ENCODE results near the gene WDFY1.

WDFY1 gene

GRCh38 chr2:223944703-223945531 lies at the start of gene WDFY1:
TSS of gene WDFY1 (minus strand) at chr2:223945335. CDS start at chr2:223945284, 51 bp downstream.
- peak; percentile 83 for DNase-seq

- no peak for DNase-seq
Measured at GRCh38 chr2:223994562-223995162, 49.5 kb upstream of the WDFY1 start.

- DNase-seq = peak; percentile 52
Measured at GRCh38 chr2:223993634-223994232, 48.6 kb upstream of the WDFY1 start.

GRCh38 chr2:223991611-223992010 lies 46.5 kb upstream of the WDFY1 start:
- no peak for DNase-seq

- no peak for DNase-seq
Measured at GRCh38 chr2:223989856-223990232, 44.7 kb upstream of the WDFY1 start.

- no peak for DNase-seq
Measured at GRCh38 chr2:223989206-223989855, 44.2 kb upstream of the WDFY1 start.

- no peak for DNase-seq
Measured at GRCh38 chr2:223981241-223981640, 36.1 kb upstream of the WDFY1 start.

- DNase-seq = no peak
Measured at GRCh38 chr2:223980803-223981202, 35.7 kb upstream of the WDFY1 start.

- no peak for DNase-seq
Measured at GRCh38 chr2:223980397-223980735, 35.2 kb upstream of the WDFY1 start.

GRCh38 chr2:223979730-223980396 lies 34.7 kb upstream of the WDFY1 start:
- no peak for DNase-seq

- DNase-seq = no peak
Measured at GRCh38 chr2:223978451-223978850, 33.3 kb upstream of the WDFY1 start.

- no peak for DNase-seq
Measured at GRCh38 chr2:223976635-223977226, 31.6 kb upstream of the WDFY1 start.

GRCh38 chr2:223973606-223974005 lies 28.5 kb upstream of the WDFY1 start:
- DNase-seq = no peak

GRCh38 chr2:223972656-223973102 lies 27.5 kb upstream of the WDFY1 start:
- DNase-seq = no peak

GRCh38 chr2:223971731-223972130 lies 26.6 kb upstream of the WDFY1 start:
- no peak for DNase-seq

- DNase-seq = no peak
Measured at GRCh38 chr2:223970343-223971128, 25.4 kb upstream of the WDFY1 start.

GRCh38 chr2:223969856-223970255 lies 24.7 kb upstream of the WDFY1 start:
- DNase-seq = no peak

GRCh38 chr2:223969315-223969714 lies 24.2 kb upstream of the WDFY1 start:
- no peak for DNase-seq

GRCh38 chr2:223967981-223968380 lies 22.8 kb upstream of the WDFY1 start:
- no peak for DNase-seq

- DNase-seq = no peak
Measured at GRCh38 chr2:223959688-223960087, 14.6 kb upstream of the WDFY1 start.

- DNase-seq = peak; percentile 98
Measured at GRCh38 chr2:223957092-223957851, 12.1 kb upstream of the WDFY1 start, which contains the start of gene MRPL44. TSS of gene MRPL44 (plus strand) at chr2:223957463. CDS start at chr2:223957473, 10 bp downstream.

Measured in stimulated activated CD4-positive, alpha-beta T cell treated with anti-CD3 and anti-CD28 coated beads, Interleukin-4, amount 100 ng/mL, for 1 hour (primary cell).